SHP77 (cell line): Measurements from ENCODE around the gene TAF11L4.
"Not testable (repeated sequence)": the region's sequence is repeated elsewhere in the genome, so short reads cannot be mapped to it uniquely, and the experiment has no call there.

Experiments
- DNase-seq, 2 experiments: peaks; one replicate each; lab custom pipeline; 2025; lab: John Stamatoyannopoulos, UW

Gene TAF11L4

GRCh38 chr5:17521501-17521900 is at the start of gene TAF11L4:
Gene TAF11L4 (plus strand): TSS chr5:17521801.
- DNase-seq, result not testable (repeated sequence)

- not testable (repeated sequence) for DNase-seq
Measured at GRCh38 chr5:17475064-17475463, 46.5 kb upstream of the TAF11L4 start.

- DNase-seq, result no peak
Measured at GRCh38 chr5:17477043-17477442, 44.6 kb upstream of the TAF11L4 start.

- no peak for DNase-seq
Measured at GRCh38 chr5:17477573-17478265, 43.9 kb upstream of the TAF11L4 start.

GRCh38 chr5:17481378-17481777 is 40.2 kb upstream of the TAF11L4 start:
- no peak for DNase-seq

GRCh38 chr5:17482790-17483189 is 38.8 kb upstream of the TAF11L4 start:
- no peak for DNase-seq

GRCh38 chr5:17486464-17487173 is 35.0 kb upstream of the TAF11L4 start:
- not testable (repeated sequence) for DNase-seq

GRCh38 chr5:17487174-17487512 is 34.5 kb upstream of the TAF11L4 start:
- no peak for DNase-seq

- not testable (repeated sequence) for DNase-seq
Measured at GRCh38 chr5:17491257-17491656, 30.3 kb upstream of the TAF11L4 start.

GRCh38 chr5:17492770-17493169 is 28.8 kb upstream of the TAF11L4 start:
- no peak for DNase-seq

- DNase-seq, result no peak
Measured at GRCh38 chr5:17497446-17497845, 24.2 kb upstream of the TAF11L4 start.

GRCh38 chr5:17497931-17498330 is 23.7 kb upstream of the TAF11L4 start, which contains the start of gene TAF11L2:
Gene TAF11L2 (plus strand): TSS chr5:17498231.
- DNase-seq, result not testable (repeated sequence)

GRCh38 chr5:17511775-17512325 is 9.8 kb upstream of the TAF11L4 start:
- no peak for DNase-seq

GRCh38 chr5:17517526-17517925 is 4.1 kb upstream of the TAF11L4 start:
- DNase-seq, result not testable (repeated sequence)

- DNase-seq, result not testable (repeated sequence)
Measured at GRCh38 chr5:17518067-17518466, 3.5 kb upstream of the TAF11L4 start, which contains the start of gene TAF11L3. Gene TAF11L3 (plus strand): TSS chr5:17518367.

- DNase-seq, result not testable (repeated sequence)
Measured at GRCh38 chr5:17519508-17519907, 2.1 kb upstream of the TAF11L4 start.

GRCh38 chr5:17524935-17525334 is 3.3 kb downstream of the TAF11L4 start, which contains the start of gene TAF11L5:
Gene TAF11L5 (plus strand): TSS chr5:17525235.
- DNase-seq, result not testable (repeated sequence)

- not testable (repeated sequence) for DNase-seq
Measured at GRCh38 chr5:17526504-17526903, 4.9 kb downstream of the TAF11L4 start.

GRCh38 chr5:17528369-17528768 is 6.8 kb downstream of the TAF11L4 start, which contains the start of gene TAF11L6:
Gene TAF11L6 (plus strand): TSS chr5:17528669.
- DNase-seq, result not testable (repeated sequence)
